K562 (cell line): ENCODE measurements around the gene AKT1S1. TPM values are rescaled to one million over a fixed set of nuclear protein-coding genes. Genes with fewer than 3 reads are reported as not detected.
A peak's percentile ranks its signal among the peaks of the same experiment; 100 is the strongest.

ENCODE experiments used
- ATF6 ChIP-seq: sonication (generic); formaldehyde crosslinking; IDR thresholded peaks from 2 replicates; pipeline ENCODE4 v1.4.0; 2020; ENCODE audit warnings: mild to moderate bottlenecking, missing genetic modification reagents
- CTBP1 ChIP-seq: fragments of 450-650 bp; IDR thresholded peaks from 2 replicates; pipeline ENCODE4 v1.6.1; 2016; ENCODE audit warnings: borderline replicate concordance
- DACH1 ChIP-seq: fragments of 450-650 bp; IDR thresholded peaks from 2 replicates; pipeline ENCODE4 v1.6.1; 2018; ENCODE audit not compliant: partially characterized antibody
- FOXA1 ChIP-seq: fragments of 450-650 bp; IDR thresholded peaks from 2 replicates; pipeline ENCODE4 v1.6.1; 2016; ENCODE audit warnings: mild to moderate bottlenecking, borderline replicate concordance
- LARP7 ChIP-seq: fragments of 450-650 bp; IDR thresholded peaks from 2 replicates; pipeline ENCODE4 v1.6.1; 2016
- NRF1 ChIP-seq, 2 experiments: fragments of 450-650 bp; IDR thresholded peaks in 1 of 2; conservative IDR thresholded peaks in 1 of 2; 2 replicates each; pipeline ENCODE4 v1.6.1; 2014; ENCODE audit warnings: mild to moderate bottlenecking in 2 of 2
- PURB ChIP-seq: sonication (generic); formaldehyde crosslinking; IDR thresholded peaks from 2 replicates; pipeline ENCODE4 v1.9.0; 2021; ENCODE audit warnings: low read depth, mild to moderate bottlenecking, missing genetic modification reagents
- RNF2 ChIP-seq: sonication (generic); IDR thresholded peaks from 2 replicates; pipeline ENCODE4 v1.6.1; 2016
- TRIM25 ChIP-seq: fragments of 450-650 bp; IDR thresholded peaks from 2 replicates; pipeline ENCODE4 v1.7.0; 2016; ENCODE audit warnings: borderline replicate concordance
- U2AF2 ChIP-seq: fragments of 200-400 bp; formaldehyde crosslinking; optimal IDR thresholded peaks from 2 replicates; pipeline ENCODE3; 2017; ENCODE audit warnings: low read depth, mild to moderate bottlenecking, low read length
- ZBTB40 ChIP-seq, 2 experiments: fragments of 450-650 bp in 1 of 2; sonication (generic) in 1 of 2; formaldehyde crosslinking in 1 of 2; IDR thresholded peaks; 2 replicates each; pipeline versions ENCODE4 v1.7.1 to v1.9.0; 2016 to 2022; ENCODE audit warnings: inconsistent platforms in 1 of 2, mild to moderate bottlenecking in 1 of 2, missing genetic modification reagents in 1 of 2
- ZNF655 ChIP-seq: fragments of 250-450 bp; sonication (Bioruptor Pico); IDR thresholded peaks from 2 replicates; pipeline ENCODE4 v1.5.0; 2021
- polyA plus RNA-seq, 8 experiments: library from polyadenylated mRNA; depleted of rRNA in 4 of 8; stranded (reverse) in 5 of 8; unstranded in 3 of 8; fragments of >200 nt; fragmentation: Nextera tagmentation in 2 of 8; fragmentation: Illumina TruSeq in 1 of 8; extraction: Ambion mirVana in 2 of 8; extraction: Trizol in 1 of 8; gene quantifications; 2 replicates each; pipeline versions ENCODE4 v1.2.1 to v1.2.3, GENCODE V29; 2011 to 2014; ENCODE audit warnings: inconsistent platforms in 1 of 8, missing spikeins in 1 of 8
- total RNA-seq, 7 experiments: library from RNA; depleted of rRNA in 6 of 7; stranded (reverse); fragments of >200 nt in 6 of 7; fragmentation: Illumina TruSeq in 2 of 7; extraction: Trizol in 2 of 7; gene quantifications; 2 replicates each; pipeline versions ENCODE4 v1.2.1 to v1.2.3, GENCODE V29; 2011 to 2021; ENCODE audit warnings: low replicate concordance in 1 of 7

The AKT1S1 gene
- total and polyA plus RNA-seq, 9 of the 15 experiments (the other 6 are each of a cell fraction or from before 2014, with no cell fraction given): 1.2 to 50.3 (median 17.1) TPM

- TF ChIP-seq ZBTB40 (IDR thresholded peaks at IDR 0.05) (peak; percentile 98), ZBTB40 (CRISPR knock-in tag; IDR thresholded peaks at IDR 0.05) (no peak), LARP7 (no peak), TRIM25 (no peak), CTBP1 (peak; percentile 81), ZNF655 (no peak), NRF1 (conservative IDR thresholded peaks at IDR 0.05 in 1 of 2, IDR thresholded peaks at IDR 0.05 in 1 of 2) (peak; percentile 76), RNF2 (peak; percentile 78), PURB (no peak), FOXA1 (no peak), U2AF2 (no peak), DACH1 (no peak), ATF6 (CRISPR knock-in tag) (no peak)
These were observed 10.0 kb downstream of the AKT1S1 start, which contains the start of gene PNKP (continued) for GRCh38 chr19:49866933-49867782.
